ENCODE measurements around the gene STAT5B.
A peak's percentile ranks its signal among the peaks of the same experiment; 100 is the strongest.

The STAT5B gene

DNA sequence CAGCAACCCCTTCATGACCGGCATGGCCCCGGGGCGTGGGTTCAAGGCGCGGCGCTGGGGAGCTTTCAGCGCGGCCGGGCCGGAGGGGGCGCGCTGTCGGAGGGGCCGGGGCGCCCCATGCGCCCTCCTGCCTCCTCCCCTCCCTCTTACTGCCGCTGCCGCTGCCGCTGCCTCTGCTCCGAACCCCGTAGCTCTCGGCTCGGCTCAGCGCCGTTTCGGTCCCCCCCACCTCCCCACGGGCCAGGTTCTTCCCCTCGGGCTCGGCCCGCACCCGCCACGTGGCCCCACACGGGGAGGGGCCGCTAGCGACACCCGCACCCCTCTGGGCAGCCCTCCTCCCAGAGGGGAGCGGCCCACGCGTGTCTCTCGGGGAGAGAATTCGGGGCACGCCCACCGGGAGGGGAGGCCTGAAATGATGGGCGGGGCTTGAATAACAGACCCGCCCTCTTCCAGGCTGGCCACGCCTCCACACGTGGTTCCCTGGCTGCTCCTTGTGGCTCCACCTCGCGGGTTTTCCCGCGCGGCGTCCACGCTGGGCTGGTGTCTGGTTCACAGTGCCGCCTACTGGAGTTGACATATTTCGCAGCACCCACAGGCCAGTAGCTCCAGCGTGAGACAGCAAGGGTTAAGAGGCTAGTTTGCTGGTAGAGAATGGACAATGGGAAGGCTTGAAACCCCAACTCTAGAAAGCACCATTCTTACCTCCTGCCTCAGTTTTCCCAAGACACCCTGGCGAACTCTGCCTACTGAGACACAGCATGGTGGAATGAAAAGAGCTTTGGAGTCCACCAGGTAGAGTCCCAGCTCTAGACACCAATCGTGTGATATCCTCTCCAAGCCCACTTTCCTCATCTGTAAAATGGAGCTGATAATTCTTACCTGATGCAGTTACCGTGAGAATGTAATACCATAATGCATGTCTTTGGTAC, 95.0 kb downstream of the STAT5B start, which contains the start of gene KCNH4:
Gene KCNH4, minus strand, starts transcription at position 221 of the 929 bp plus-strand sequence. Its CDS starts 197 bp downstream, at position 24.
- peak; percentile 74 to 86 for DNase-seq (ENCODE audit: extremely low read depth in 1 of 2, low read depth in 1 of 2)

DNA sequence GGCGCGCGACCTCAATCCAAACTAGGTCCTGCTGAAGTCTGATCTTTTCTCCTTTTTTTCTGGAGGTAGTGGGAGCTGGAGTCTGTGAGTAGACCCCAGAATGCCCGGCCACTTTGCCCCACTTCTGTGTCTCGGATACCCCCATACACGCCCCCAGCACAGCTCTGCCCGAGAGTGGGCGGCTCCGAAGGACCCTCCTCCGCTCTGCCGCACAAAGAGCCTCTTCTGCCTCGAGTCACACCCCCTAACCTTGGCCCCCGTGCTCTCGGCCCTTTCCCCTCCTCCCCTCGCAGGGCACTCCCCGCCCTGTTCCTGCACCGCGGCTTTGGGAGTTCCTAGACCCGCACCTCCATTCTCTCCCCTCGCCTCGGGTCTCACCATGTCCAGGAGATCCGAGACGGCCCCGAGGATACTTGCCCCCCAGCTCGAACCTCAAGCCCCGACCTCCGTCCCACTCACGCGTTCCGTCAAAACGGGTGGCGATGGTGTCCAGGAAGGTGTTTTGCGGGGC, 95.7 kb downstream of the STAT5B start:
- DNase-seq (ENCODE audit: extremely low read depth in 1 of 2, low read depth in 1 of 2), result no peak

DNA sequence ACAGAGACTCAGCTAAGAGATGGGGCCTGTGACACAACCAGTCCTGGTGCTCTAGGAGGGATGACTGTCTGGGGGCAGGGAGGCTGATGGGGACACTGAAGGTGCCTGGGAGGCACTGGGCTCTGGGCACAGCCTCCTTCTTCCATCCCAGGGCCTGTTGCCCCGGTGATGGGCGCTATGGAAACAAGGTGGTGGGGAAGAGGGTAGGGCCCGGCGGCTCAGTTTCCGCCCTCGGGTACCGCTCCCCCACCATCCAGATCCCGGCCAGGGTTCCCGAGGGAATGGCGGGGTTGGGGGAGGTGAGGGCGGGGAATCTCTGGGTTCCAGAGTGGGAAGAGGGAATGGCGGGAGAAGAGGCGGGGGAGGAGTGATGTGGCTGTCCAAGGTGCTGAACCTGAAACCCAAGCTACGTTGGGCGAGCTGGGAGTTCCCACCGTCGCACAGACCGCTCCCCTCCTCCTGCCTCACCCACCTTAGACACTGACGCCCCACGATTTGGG, 96.2 kb downstream of the STAT5B start:
- no peak for DNase-seq (ENCODE audit: extremely low read depth in 1 of 2, low read depth in 1 of 2)

DNA sequence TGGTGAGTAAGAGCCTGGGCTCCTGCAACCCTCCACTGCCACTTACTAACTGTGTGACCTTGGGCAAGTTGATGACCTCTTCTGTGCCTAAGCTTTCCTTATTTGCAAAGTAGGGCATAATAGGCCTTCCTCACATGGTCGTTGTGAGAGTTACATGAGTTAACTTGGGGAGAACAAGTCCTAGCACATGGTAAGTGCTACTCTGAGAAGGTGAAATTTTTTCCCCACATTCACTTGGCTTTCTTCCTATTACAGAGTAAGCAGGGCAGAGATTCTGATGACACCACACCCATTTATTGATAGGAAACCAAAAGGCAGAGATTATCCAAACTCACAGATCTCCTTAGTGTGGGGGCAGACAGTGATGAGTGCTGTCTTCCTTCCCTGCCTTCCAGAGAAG, 96.9 kb downstream of the STAT5B start:
- DNase-seq (ENCODE audit: extremely low read depth in 1 of 2, low read depth in 1 of 2), result no peak

DNA sequence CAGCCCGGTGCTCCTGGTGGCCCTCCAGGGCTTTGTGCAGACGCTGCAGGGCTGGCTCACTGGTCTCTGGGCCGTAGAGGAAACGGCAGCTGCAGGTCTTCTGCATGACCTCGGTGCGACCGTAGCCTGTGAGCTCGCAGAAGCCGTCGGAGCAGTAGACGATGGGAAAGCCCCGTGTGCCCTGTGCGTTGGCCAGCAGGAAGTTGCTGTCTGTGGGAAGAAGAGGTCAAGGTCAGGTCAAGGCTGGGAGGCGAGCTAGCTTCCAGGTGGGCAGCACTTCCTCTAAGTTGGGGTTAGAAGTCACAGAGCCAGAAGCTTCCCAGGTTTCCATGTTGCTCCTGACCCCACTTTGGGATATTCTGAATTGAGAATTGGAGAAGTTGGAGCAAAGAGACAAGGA, 97.4 kb downstream of the STAT5B start:
- no peak for DNase-seq (ENCODE audit: extremely low read depth in 1 of 2, low read depth in 1 of 2)

DNA sequence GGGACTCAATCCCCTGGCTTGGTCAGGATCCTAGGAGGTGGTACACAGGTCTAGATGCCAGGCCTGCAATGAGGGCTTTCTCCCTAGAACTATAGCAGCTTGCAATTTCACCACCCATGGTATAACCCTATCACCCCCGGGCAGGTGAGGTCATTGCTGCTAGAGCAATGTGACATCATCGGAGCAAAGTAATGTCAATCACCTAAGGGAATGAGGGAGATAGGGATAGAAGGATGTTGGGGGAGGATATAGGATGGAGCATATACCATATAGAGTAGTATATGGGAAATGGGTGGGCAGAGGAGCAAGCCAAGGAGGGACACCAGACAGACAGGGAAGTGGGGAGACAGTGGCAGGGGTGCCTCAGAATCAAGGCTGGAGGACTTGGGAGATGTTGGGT, 98.5 kb downstream of the STAT5B start:
- no peak for DNase-seq (ENCODE audit: extremely low read depth in 1 of 2, low read depth in 1 of 2)

DNA sequence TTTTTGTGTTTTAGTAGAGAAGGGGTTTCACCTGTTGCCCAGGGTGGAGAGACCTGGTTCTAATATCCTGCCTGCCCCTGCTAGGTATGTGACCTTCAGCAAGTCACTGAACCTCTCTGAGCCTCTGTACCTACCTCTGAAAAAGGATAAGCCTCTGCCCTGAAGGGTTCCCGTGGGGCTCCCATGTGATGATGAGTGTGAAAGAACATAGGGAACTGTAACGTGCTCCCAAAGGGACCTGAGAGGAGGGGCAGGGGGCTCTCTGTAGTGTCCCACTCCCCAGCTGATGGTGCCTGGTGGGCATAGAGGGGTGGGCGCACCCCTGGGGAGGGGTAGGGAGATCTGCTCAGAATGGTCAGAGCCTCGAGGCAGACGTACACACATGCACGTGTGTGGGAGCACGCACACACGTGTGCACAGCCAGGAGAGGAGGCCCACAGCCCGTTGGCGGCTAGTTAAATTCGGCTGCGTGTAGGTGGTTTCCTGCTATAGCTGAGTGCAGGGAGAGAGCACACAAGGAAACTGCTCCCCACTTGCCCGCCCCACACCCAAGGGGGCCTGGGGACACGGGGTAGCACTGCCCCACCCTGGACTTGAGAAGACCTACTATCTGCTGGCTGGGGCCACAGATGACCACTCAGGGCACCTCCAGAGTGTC, 101.9 kb downstream of the STAT5B start:
- no peak for DNase-seq (ENCODE audit: extremely low read depth in 1 of 2, low read depth in 1 of 2)

DNA sequence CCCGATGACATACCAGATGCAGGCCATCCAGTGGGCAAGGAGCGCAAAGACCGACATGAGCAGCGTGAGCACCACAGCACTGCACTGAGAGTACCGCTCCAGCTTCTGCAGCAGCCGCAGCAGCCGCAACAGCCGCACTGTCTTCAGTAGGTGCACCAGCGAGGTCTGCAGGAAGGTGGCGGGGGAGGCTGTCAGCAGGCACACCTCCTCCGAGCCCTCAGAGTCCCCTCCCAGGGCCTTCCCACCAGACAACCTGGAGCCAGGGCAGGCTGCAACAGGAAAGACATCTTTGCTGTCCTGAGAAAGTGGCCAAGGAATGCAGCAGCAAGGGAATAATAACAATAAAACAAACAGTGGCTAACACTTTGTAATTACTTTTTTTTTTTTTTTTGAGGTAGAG, 104.4 kb downstream of the STAT5B start:
- DNase-seq (ENCODE audit: extremely low read depth in 1 of 2, low read depth in 1 of 2), result no peak

DNA sequence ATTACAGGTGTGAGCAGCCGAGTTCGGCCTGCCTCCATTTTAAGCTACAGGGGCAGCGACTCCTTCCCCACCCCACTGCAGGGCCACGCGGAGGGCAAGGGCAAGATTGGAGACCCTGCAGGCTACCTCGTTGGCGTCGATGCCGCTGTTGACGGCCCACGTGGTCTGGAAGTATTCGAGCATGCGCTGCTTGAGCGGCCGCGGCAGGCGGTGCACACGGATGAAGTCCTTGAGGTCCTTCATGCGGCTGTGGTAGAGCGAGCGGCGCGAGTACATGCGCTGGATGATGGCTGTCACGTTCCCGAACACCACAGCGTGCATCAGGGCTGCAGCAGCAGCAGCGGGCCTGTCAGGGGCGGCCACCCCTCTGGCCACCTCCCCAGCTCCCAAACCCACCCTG, 106.8 kb downstream of the STAT5B start:
- no peak for DNase-seq (ENCODE audit: extremely low read depth in 1 of 2, low read depth in 1 of 2)

DNA sequence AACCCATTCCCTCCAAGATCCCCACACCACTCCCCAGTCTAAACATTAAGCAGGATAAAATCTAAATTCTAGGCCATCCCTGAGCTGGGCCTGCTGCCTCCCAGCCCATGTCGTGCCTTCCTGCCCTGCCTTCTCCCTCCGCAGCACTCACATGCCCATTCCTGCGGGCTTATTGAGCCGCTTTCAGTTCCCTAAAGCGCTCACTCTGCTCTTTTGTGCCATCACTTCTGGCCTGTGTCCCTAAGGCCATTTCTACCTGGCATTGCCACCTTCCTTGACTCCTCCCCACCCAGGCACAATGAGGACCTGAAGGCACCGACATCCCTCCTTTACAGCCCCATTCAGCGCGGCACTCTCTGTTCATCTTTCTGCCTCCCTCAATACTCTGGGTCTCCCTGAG, 108.4 kb downstream of the STAT5B start:
- no peak for DNase-seq (ENCODE audit: extremely low read depth in 1 of 2, low read depth in 1 of 2)

DNA sequence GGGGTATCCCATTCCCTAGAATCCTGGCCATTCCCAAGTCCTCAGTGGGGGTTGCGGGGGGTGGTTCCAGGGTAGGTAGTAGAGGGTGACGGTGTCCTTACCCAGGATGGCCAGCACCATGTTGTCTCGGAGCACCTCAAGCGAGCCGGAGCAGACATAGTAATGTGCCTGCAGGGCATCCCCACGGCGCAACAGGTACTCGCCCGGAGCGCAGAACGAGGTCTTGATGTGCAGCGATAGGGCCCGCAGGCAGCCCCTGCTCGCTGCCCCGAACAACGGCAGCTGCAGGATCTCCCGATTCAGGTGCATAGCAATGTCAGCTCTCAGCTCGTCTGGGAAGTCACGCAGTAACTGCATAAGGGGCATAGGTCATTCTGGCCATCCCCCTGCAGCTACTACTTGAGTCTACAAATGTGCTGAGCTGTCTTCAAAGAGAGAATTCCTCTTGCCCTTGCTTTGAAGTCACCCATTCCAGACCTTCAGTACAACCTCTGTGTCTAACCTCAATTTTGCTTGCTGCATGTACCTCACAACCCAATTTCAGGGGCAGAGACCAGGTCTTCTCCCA, 109.9 kb downstream of the STAT5B start:
- DNase-seq (ENCODE audit: extremely low read depth in 1 of 2, low read depth in 1 of 2), result no peak

DNA sequence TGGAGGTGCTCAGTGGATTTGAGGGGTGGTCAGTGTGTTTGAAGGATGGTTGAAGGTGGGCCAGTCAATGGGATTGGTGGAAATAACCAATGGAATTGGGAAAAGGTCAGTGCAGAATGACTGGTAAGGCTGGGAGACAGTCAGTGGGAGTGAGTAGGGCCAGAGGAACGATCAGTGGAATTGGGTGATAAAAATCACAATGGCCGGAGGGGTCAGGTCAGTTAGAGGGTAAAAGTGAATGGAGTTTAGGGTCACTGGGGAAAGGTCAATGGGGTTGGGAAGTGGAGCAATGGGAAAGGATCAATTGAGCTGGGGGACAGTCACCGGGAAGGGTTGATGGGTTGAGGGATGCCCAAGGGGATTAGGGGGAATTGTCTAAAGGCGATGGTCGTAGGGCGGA, 110.4 kb downstream of the STAT5B start:
- DNase-seq (ENCODE audit: extremely low read depth in 1 of 2, low read depth in 1 of 2), result no peak

DNA sequence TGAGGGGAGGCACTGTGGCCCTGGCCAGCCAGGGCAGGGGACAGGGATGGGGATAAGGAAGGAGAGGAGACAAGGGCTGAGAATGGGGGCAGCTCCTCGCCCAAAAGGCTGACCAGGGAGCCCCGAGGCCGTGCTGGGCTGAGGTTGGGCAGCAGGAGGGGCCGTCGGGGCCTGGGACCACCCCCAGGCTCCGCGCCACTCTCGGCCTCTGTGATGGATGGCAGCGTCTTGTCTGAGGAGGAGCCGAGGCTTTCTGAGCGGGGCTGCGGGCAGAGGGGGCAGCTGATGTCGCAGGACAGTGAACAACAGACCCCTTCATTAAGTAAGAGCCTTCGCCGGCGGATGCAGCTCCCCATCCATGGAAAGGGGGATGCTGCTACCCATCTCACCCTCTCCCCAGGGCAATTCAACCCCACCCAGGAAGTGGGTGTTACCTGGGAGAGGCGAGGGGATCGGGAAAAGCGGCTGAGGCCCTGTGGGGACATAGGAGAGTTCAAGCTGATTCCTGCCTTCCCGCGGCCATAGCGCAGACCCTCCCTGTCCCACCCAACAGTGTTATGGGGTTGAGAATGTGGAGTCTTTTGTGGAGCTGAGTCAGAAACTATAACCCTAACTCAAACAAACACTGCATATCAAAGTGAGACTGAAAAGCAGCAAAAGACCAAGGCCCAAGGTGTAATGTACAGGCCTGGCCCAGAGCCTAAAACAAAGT, 112.3 kb downstream of the STAT5B start:
- no peak for DNase-seq (ENCODE audit: extremely low read depth in 1 of 2, low read depth in 1 of 2)

DNA sequence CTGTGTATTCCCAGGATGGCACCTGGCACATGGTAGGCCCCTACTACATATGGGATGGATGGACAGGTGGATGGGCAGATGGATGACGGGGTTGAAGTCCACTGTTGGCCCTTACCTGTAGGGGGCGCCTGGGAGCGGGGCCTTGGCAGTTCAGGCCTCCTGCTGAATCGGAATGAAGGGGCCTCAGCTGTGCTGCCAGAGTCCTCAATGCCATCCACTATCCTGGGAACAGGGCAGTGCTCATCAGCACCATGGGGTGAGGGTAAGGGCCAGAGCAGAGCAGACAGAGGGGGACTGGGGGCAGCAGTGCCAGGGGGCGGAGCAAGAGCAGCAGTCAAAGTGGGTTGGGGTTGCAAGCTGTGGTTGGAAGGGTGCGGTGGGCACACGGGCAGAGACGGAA, 113.1 kb downstream of the STAT5B start:
- DNase-seq (ENCODE audit: extremely low read depth in 1 of 2, low read depth in 1 of 2), result peak in 1 of 2 donors; percentile 47

DNA sequence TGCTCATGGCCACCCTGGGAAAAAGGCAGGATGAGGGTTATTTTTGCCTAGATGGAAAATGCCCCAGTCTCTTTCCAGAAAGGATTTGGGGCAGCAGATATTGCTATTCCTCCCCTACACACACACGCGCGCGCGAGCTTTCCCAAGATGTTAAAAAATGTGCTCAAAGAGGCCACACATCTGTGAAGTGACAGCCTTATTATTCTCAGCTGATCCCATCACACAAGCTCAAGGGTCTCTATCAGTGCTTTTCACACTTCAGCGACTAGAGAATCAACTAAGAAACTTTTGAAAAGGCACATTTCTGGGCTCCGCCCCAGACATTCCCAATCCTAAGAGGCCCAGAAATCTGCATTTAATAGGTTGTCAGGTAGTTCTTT, 115.7 kb downstream of the STAT5B start:
- DNase-seq (ENCODE audit: extremely low read depth in 1 of 2, low read depth in 1 of 2), result no peak

DNA sequence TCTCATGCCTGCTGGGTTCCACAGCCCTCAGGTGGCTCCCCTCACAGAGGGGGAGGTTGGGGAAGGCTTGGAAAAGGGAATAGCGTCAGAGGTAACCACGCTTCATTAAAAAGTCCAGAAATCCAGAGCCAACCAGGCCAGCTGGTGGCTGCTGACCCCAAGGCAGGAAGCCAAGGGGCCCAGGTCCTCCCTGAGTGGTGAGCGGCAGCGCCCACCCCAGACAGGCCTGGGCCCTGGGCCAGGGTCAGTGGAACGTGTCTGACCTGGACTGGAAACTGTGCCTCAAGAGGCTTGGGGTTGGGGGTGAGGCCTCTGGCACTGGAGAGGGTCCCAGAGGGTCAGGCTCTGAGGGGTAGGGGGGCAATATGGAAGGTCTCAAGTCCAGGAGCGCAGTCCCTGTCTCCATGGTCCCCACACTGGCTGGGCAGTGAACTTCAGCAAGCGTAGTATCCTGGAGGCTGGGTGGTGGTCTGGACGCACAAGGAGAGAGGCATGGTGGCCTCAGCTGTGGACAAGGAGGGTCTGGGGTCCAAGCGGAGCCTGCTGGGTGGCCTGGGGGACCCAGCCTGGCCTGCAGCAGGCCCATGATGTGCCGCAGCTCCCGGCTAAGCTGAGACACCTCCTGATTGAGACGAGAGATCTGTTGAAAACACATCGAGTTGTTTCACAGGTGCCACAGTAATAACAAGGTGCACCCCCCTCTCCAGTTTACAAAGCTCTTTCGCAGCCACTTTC, 116.2 kb downstream of the STAT5B start:
- DNase-seq (ENCODE audit: extremely low read depth in 1 of 2, low read depth in 1 of 2), result no peak

DNA sequence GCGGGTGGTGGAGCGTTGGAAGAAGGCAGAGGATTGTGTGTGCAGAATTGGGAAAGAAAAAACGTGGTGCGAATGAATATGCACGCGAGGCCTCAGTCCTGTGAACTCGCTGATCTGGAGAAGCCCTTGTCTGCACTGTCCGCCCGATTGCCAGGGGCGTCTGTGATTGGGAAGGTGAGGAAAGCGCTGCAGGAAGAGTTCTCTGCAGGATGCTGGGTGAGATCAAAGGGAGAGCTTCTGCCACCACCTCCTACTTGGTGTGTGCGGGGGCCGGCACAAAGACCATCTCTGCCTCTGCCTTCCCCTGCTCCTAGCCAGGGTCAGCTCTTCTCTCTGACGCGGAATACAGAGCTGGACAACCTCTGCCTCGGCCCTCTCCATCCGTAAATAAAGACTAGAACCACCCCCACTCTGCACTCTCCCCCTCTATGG, 120.6 kb downstream of the STAT5B start:
- DNase-seq (ENCODE audit: extremely low read depth in 1 of 2, low read depth in 1 of 2), result no peak

DNA sequence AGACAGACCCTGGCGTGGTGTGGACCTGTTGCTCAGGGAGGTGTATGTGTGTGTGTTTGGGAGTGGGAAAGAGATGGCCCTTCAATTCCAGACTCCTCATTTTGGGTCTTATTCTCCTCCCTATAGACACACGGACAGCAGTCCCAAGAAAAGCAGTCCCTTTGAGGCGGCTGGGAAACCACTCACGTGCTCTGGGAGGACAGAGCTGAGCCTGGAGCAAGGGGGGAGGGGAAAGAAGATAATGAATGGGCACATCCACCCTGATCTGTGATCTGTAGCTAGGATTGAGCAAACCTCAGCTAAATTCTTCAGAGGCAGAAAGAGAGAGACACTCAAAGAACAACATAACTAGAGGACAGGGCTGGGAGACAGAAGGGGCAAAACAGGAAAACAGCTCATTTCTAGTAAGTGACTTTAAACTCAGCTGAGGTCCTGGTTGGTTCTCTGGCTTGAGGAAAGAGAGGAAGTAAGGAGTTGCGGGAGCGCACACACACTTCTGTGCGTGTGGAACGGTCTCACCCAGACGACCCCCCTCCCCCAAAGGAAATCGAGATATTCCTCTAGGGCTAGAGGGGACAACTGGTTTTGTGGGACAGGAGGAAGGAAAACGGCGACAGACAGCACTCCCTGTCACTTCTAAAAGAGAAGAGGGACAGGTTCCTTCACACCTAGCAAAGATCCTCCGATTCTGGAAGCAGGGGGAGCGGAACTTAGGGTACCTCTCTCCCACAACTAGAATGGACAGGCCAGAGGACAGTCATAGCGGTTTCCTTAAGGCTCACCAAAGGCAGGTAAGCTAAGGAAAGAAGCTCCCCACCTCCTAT, 122.1 kb downstream of the STAT5B start:
- no peak for DNase-seq (ENCODE audit: extremely low read depth in 1 of 2, low read depth in 1 of 2)

Measured in stimulated activated CD8-positive, alpha-beta memory T cell treated with anti-CD3 and anti-CD28 coated beads, Interleukin-7, amount 100 ng/mL, for 48 hours (primary cell).